Neuron (in vitro differentiated cells): ENCODE results near the gene C12orf75.
"Not testable (repeated sequence)": the region's sequence is repeated elsewhere in the genome, so short reads cannot be mapped to it uniquely, and the experiment has no call there.

Experiments used
- H2AFZ ChIP-seq: one replicate; pipeline ENCODE4 v1.6.1; 2013; ENCODE audit warnings: low read depth, mild to moderate bottlenecking, inconsistent platforms, low read length, moderate library complexity
- H3K27me3 ChIP-seq: one replicate; pipeline ENCODE4 v1.6.1; 2013; ENCODE audit warnings: low read length; ENCODE audit not compliant: insufficient read depth
- H3K36me3 ChIP-seq: one replicate; pipeline ENCODE4 v1.6.1; 2013; ENCODE audit warnings: low read length; ENCODE audit not compliant: insufficient read depth
- H3K4me1 ChIP-seq: one replicate; pipeline ENCODE4 v1.6.1; 2013; ENCODE audit warnings: low read length; ENCODE audit not compliant: insufficient read depth
- H3K4me3 ChIP-seq: 2 replicates; pipeline ENCODE4 v1.5.1; 2013; ENCODE audit warnings: mild to moderate bottlenecking, low read length, moderate library complexity
- H3K9me3 ChIP-seq: one replicate; pipeline ENCODE4 v1.6.1; 2013; ENCODE audit warnings: low read length

C12orf75 gene

GRCh38 chr12:105296116-105297089 is 34.1 kb upstream of the C12orf75 start:
- H3K27me3 ChIP-seq: no peaks in the 10 kb centered on the region
- H3K9me3 ChIP-seq: peaks cover 2% of the 10 kb centered on the region
- no peaks in the 10 kb centered on the region for H3K36me3 ChIP-seq
- peak overlapping the region; percentile 9 for H3K4me3 ChIP-seq
- no peak overlapping the region for H2AFZ ChIP-seq
- H3K4me1 ChIP-seq: peaks cover 38% of the 10 kb centered on the region

- no peaks in the 10 kb centered on the region for H3K36me3 ChIP-seq
- no peak overlapping the region for H2AFZ ChIP-seq
- H3K9me3 ChIP-seq: peaks cover 2% of the 10 kb centered on the region
- peaks cover 24% of the 10 kb centered on the region for H3K4me1 ChIP-seq
- H3K27me3 ChIP-seq: no peaks in the 10 kb centered on the region
- no peak overlapping the region for H3K4me3 ChIP-seq
These were observed 29.6 kb upstream of the C12orf75 start for GRCh38 chr12:105300883-105301282.

- Histone ChIP-seq H2AFZ (no peak overlapping the region), H3K36me3 (no peaks in the 10 kb centered on the region), H3K4me1 (peaks cover 16% of the 10 kb centered on the region), H3K27me3 (no peaks in the 10 kb centered on the region), H3K9me3 (peaks cover 2% of the 10 kb centered on the region), H3K4me3 (no peak overlapping the region)
These were observed 28.8 kb upstream of the C12orf75 start for GRCh38 chr12:105301696-105302095.

DNA sequence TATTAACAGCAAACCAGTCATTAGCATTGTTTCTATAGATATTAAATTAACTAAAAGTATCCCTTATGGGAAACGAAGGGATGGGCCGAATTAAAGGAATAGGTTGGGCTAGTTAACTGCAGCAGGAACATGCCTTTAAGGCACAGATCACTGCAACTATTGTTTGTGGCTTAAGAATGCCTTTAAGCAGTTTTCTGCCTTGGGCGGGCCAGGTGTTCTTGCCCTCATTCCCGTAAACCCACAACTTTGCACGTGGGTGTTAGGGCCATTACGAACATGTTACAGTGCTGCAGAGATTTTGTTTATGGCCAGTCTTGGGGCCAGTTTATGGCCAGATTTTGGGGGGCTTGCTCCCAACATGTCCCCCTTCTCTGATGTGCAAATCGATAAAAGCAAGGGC is 27.5 kb upstream of the C12orf75 start:
- H3K36me3 ChIP-seq, H2AFZ ChIP-seq, H3K9me3 ChIP-seq, H3K4me1 ChIP-seq, H3K27me3 ChIP-seq, H3K4me3 ChIP-seq: not testable (repeated sequence)

DNA sequence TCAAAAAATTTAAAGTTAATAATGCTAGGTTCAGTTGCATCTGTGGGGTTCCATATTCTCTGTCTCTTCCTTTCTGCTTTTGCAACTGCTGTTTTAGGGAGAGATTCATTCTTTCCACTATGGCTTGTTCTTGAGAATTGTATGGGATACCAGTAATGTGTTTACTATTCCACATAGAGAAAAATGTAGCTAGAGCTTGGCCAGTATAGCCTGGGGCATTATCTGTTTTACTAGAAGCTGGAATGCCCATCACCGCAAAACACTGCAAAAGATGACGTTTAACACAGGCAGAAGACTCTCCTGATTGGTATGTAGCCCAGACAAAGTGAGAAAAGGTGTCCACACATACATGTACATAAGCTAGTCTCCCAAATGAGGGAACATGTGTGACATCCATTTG is 25.9 kb upstream of the C12orf75 start:
- not testable (repeated sequence) for H3K27me3 ChIP-seq, H3K9me3 ChIP-seq, H3K4me3 ChIP-seq, H3K4me1 ChIP-seq, H2AFZ ChIP-seq, H3K36me3 ChIP-seq

- H3K9me3 ChIP-seq, H3K4me1 ChIP-seq, H2AFZ ChIP-seq, H3K36me3 ChIP-seq, H3K4me3 ChIP-seq, H3K27me3 ChIP-seq: not testable (repeated sequence)
These were observed 22.7 kb upstream of the C12orf75 start for GRCh38 chr12:105307601-105308314.

GRCh38 chr12:105308839-105309238 is 21.7 kb upstream of the C12orf75 start:
- not testable (repeated sequence) for H3K36me3 ChIP-seq, H3K27me3 ChIP-seq, H3K9me3 ChIP-seq, H3K4me3 ChIP-seq, H2AFZ ChIP-seq, H3K4me1 ChIP-seq

GRCh38 chr12:105309384-105309783 is 21.1 kb upstream of the C12orf75 start:
- H3K27me3 ChIP-seq, H3K4me3 ChIP-seq, H3K9me3 ChIP-seq, H3K36me3 ChIP-seq, H3K4me1 ChIP-seq, H2AFZ ChIP-seq: not testable (repeated sequence)

GRCh38 chr12:105310476-105311085 is 19.9 kb upstream of the C12orf75 start:
- H3K4me1 ChIP-seq, H3K9me3 ChIP-seq, H3K36me3 ChIP-seq, H3K27me3 ChIP-seq, H2AFZ ChIP-seq, H3K4me3 ChIP-seq: not testable (repeated sequence)

- not testable (repeated sequence) for H3K4me1 ChIP-seq, H3K27me3 ChIP-seq, H3K4me3 ChIP-seq, H2AFZ ChIP-seq, H3K36me3 ChIP-seq, H3K9me3 ChIP-seq
These were observed 18.6 kb upstream of the C12orf75 start for GRCh38 chr12:105311936-105312335.

DNA sequence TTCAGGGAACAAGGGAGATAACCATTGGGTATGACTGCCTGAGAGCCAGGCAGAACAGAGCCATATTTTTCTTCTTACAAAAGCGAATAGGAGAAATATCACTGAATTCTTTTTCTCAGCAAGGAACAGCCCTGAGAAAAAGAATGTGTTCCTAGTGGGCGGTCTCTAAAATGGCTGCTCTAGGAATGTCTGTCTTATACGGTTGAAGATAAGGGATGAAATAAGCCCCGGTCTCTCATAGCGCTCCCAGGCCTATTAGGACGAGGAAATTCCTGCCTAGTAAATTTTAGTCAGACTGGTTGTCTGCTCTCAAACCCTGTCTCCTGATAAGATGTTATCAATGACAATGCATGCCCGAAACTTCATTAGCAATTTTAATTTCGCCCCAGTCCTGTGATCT is 16.7 kb upstream of the C12orf75 start:
- H2AFZ ChIP-seq, H3K4me1 ChIP-seq, H3K9me3 ChIP-seq, H3K36me3 ChIP-seq, H3K27me3 ChIP-seq, H3K4me3 ChIP-seq: not testable (repeated sequence)

DNA sequence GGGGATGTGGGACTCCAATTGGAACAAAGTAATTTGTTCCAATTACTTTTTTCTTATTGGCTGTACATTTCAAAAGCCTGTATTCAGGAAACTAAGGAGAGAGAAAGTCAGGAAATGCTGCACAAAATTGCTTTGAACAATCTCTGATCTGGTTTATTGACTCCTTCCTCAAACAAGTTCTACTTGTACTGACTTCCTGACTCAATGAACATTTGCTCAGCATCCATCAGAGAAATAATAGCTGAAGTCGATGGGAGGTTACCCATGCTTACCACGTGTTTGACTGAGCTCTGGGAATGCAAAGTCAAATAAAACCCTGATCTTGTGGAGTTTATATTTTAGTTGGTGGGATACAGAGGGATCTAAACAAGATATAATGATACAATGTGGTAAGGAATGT is 15.4 kb upstream of the C12orf75 start:
- H3K9me3 ChIP-seq: no peaks in the 10 kb centered on the region
- no peak overlapping the region for H3K4me3 ChIP-seq
- H3K27me3 ChIP-seq: peaks cover 1% of the 10 kb centered on the region
- H2AFZ ChIP-seq: no peak overlapping the region
- H3K36me3 ChIP-seq: no peaks in the 10 kb centered on the region
- no peaks in the 10 kb centered on the region for H3K4me1 ChIP-seq

DNA sequence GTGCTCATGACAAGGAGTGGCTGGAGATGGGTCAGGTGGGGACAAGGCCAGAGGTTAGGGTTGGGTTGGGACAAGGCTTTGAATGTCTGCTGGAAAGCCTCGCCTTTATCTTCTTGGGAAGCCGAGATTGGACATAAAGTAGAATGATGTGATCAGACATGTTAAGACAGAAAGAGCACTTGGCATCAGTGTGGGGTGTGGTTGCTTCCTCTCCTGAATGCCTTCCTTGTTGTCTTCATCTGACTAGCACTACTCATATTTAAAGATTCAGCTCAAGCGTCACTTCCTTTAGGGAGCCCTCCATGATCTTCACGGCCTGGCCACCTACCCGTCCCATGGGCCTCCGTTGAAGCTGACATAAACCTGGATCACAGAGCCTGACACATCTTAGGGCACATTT is 14.8 kb upstream of the C12orf75 start:
- no peak overlapping the region for H2AFZ ChIP-seq
- H3K4me1 ChIP-seq: no peaks in the 10 kb centered on the region
- no peaks in the 10 kb centered on the region for H3K9me3 ChIP-seq
- H3K27me3 ChIP-seq: peaks cover 7% of the 10 kb centered on the region
- no peak overlapping the region for H3K4me3 ChIP-seq
- no peaks in the 10 kb centered on the region for H3K36me3 ChIP-seq
